HG03064 (cell line): ENCODE results near the gene STOX1.
"Not testable (repeated sequence)": the region's sequence is repeated elsewhere in the genome, so short reads cannot be mapped to it uniquely, and the experiment has no call there.

Experiments
- ATAC-seq: cut with Tn5 transposase; IDR thresholded peaks from one replicate; pipeline ENCODE4 v1.9.1; 2021; ENCODE audit warnings: low read depth; ENCODE audit not compliant: unreplicated experiment

The STOX1 gene

DNA sequence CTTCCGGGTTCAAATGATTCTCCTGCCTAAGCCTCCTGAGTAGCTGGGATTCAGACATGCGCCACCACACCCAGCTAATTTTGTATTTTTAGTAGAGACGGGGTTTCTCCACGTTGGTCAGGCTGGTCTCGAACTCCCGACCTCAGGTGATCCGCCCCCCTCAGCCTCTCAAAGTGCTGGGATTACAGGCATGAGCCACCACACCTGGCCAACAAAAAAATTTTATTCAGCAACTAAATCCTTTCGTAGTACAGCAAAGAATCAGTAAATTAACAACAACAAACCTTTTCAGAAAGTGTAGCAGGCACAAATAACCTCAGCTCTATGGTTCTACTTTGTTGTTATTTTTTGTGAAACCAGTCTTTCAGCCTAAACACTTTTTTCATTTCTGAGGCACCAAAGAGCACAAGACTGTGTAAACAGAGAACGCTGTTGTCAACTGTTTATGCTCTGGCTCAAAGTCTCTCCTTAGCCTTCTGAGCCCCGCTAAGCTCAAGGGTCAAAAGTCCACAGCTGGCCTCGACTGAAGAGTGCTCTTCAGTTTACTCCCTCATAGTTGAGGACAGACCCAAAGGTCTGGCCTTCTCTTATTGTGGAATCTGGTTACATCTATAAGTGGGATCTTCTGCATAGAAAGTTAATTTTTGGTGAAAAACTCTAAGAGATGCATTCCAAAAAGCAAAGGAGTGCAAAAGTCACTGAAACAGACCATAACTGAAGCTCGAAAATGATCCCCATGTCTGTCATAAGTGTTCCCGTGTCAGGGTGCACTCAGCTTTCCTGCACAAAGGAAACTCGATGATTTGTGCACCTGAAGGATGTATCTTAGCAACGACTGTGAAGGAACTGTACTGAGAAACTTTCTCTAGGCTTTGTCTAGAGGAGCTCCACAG is 49.2 kb downstream of the STOX1 start:
- no peak for ATAC-seq

- ATAC-seq, result no peak
Measured at GRCh38 chr10:68877482-68878110, 50.3 kb downstream of the STOX1 start.

DNA sequence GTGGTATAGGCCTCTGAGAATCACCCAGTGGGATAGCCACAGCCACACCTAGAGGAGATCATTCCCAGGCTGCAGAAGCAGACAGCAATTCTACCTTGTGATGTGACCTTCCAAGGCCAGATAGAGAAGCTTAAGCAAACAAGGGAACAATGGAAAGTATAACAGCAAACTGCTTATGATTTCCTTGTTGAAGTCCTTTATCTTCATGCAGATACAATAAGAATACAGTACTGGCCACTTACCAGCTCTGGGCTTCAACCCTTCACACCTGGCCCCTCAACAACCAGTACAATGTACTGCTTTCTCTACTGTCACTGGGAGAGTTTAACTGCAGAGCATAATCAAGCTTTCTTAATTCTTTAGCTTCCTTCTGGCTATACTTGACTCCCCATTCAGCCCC is 51.2 kb downstream of the STOX1 start:
- ATAC-seq, result no peak

DNA sequence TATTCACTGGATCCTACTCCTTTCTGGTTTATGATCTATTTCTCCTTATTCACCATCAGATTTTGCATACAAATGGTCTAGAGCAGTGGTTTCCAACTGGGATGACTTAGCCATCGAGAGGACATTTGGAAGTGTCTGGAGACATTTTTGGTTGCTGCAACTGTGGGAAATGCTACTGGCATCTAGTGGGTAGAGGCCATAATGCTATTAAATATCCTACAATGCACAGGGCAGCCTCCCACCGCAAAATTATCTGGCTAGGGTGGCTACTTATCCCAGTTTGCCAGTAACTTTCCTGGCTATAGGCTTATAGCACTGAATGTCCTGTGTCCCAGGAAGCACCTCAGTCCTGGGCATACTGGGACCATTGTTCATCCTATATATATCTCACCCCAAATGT is 52.3 kb downstream of the STOX1 start:
- ATAC-seq, result no peak

GRCh38 chr10:68880181-68880580 is 52.9 kb downstream of the STOX1 start:
- ATAC-seq, result no peak

- no peak for ATAC-seq
Measured at GRCh38 chr10:68895041-68895440, 67.7 kb downstream of the STOX1 start.

DNA sequence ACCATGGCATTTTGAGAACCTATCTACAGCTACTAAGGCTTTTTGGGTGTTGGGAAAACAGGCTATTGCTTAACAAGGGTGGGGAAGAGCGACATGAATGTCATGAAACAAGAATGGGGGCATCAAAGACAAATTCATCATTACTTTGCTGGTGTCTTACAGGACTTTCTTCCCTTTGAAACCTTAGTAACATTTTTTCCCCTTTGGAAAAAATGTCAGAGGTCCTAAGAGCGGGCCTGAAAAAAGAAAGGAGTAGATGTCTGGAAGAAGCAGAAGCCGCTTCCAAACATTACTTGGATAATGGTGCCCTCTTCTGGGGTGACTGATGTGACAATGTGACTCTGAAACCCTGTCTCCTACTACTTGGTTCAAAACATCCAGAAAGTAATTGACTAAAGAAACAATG is 70.0 kb downstream of the STOX1 start:
- no peak for ATAC-seq

DNA sequence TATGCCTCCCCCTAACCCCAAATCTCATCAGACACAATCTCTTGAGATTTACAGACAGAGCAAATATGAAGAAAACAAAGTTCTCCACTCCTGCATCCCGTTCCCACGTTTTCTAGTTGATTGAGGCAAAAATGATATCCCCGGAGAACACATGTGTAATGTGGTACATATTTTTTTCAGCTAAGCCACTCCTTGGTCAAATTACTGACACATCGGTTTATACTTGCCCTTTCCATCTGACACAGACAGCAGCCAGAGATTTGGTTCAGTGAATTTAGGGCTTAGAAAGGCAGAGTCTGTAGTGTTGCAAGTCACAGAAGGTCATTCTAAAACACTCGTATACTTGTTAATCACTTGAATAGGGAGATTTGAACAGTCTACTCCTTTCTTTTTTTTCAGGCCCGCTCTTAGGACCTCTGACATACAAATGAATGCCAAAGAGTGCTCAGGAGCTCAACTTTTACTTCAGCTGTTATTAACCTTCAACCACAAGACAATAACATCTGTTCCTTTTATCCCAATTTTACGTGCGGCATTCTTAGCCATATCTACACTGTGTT is 71.9 kb downstream of the STOX1 start:
- ATAC-seq, result no peak

- peak; percentile 44 for ATAC-seq
Measured at GRCh38 chr10:68900427-68901104, 73.2 kb downstream of the STOX1 start.

DNA sequence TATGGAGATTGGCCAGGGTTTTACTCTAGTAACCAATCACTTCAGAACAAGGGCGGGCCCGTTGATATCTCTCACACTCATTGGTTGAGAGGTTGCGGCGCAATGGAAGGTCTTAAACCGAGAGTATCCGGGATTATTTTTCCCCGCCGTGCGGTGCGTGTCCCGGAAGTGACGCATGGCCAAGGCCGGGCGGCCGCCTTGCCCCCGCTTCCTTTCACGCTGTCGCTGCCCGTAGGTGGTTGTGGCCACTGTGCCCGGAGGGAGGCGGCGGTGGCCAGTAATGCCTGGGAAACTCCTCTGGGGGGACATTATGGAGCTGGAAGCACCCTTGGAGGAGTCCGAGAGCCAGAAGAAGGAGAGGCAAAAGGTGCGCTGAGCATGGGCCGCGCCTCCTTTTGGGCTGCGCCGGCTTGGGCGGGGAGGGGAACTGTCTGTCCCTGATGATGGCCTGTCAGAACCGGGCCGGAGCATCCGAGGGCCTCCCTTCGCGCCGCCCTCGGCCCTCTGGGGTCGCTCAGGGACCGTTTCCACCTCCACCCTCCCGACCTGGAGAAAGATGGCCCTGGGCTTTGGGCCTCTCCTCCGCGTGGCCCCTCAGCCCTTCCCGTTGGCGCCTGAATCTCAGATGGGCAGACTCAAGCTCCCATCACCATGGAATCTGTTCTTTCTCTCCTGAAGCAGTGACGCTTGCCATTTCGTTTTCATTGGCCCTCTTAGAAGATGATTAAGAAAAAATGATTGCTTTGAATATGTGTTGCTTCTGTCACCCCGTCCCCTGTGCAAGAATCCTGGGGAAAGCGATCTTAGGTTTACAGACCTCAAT is 74.0 kb downstream of the STOX1 start, which contains the start of gene DDX50:
DDX50 (plus strand) TSS at position 211 of the 823 bp plus-strand sequence; CDS start at position 281, 70 bp downstream.
- peak; percentile 96 for ATAC-seq

GRCh38 chr10:68902382-68902781 is 75.1 kb downstream of the STOX1 start:
- no peak for ATAC-seq

GRCh38 chr10:68924593-68924992 is 97.3 kb downstream of the STOX1 start:
- ATAC-seq, result no peak

DNA sequence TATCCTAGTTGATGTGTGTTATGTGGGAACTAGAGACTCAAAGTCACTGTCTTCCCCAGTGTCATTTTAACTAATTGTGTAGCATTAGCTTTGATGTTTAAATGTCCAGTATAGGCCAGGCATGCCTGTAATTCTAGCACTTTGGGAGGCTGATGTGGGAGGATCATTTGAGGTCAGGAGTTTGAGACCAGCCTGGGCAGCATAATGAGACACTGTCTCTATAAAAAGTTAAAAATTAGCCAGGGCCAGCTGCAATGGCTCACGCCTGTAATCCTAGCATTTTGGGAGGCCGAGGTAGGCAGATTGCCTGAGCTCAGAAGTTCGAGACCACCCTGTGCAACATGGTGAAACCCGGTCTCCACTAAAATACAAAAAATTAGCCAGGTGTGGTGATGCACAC is 98.2 kb downstream of the STOX1 start:
- ATAC-seq, result no peak

- ATAC-seq, result not testable (repeated sequence)
Measured at GRCh38 chr10:68929157-68929556, 101.8 kb downstream of the STOX1 start.

- not testable (repeated sequence) for ATAC-seq
Measured at GRCh38 chr10:68929888-68930287, 102.6 kb downstream of the STOX1 start.

DNA sequence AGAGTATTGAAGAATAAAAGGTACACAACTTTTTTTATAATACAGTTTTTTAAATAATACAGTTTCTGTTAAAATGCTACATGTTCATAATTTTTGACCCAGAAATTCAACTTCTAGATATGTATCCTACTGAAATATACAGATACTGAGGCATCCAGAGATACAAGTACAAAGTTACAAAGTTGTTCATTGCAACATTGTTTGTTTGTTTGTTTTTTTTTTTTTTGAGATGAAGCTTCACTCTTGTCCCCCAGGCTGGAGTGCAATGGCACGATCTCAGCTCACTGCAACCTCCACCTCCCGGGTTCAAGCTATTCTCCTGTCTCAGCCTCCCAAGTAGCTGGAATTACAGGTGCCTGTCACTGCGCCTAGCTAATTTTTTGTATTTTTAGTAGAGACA is 105.5 kb downstream of the STOX1 start:
- ATAC-seq, result not testable (repeated sequence)

GRCh38 chr10:68934994-68935393 is 107.7 kb downstream of the STOX1 start:
- no peak for ATAC-seq

GRCh38 chr10:68938117-68938516 is 110.8 kb downstream of the STOX1 start:
- ATAC-seq, result no peak

GRCh38 chr10:68938884-68939283 is 111.6 kb downstream of the STOX1 start:
- ATAC-seq, result no peak

DNA sequence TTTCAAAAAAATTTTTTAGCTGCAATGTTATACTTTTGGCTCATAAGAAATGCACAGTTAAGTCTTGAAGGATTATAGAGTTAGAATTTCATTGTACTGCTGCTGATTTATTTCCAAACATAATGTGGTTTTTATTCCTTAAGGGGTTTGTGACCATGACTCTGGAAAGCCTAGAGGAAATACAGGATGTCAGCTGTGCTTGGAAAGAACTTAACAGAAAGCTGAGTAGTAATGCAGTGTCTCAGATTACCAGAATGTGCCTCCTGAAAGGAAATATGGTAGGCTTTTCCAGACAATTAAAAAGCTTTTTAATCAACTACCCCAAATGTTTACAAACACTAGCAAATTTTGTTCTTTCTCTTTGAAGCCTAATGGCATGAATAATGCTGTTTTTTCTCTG is 113.6 kb downstream of the STOX1 start:
- not testable (repeated sequence) for ATAC-seq
